PC-3 (cell line): Measurements from ENCODE around the gene ZNF574. TPM values are rescaled to one million over a fixed set of nuclear protein-coding genes. Genes with fewer than 3 reads are reported as not detected.

Experiments
- ATAC-seq: fragments of 200-7000 bp; cut with Tn5 transposase; 2 replicates; pipeline ENCODE4 v1.9.1; 2020; ENCODE audit warnings: mild to moderate bottlenecking, moderate library complexity
- BruUV-seq: library from RNA; stranded (reverse); fragments of 400-500 nt; replicated peaks from 2 replicates; lab custom pipeline; 2021; lab: Mats Ljungman, UMichigan
- CTCF ChIA-PET: fragments of 300-600 bp; sonication (Branson Sonifier 250); formaldehyde crosslinking; loops from one replicate; lab custom pipeline; 2022; ENCODE audit warnings: antibody characterized with exemption; lab: Charles Lee
- POLR2A ChIA-PET: fragments of 300-600 bp; sonication (Branson Sonifier 250); formaldehyde crosslinking; loops from one replicate; lab custom pipeline; 2022; ENCODE audit warnings: antibody characterized with exemption; ENCODE audit not compliant: unreplicated experiment; lab: Charles Lee
- DNase-seq: peaks from one replicate; pipeline ENCODE4 v3.0.0-alpha.2; 2015
- H2AFZ ChIP-seq: fragments of 300-600 bp; sonication (generic); 2 replicates; pipeline ENCODE4 v1.6.0; 2016; ENCODE audit warnings: antibody characterized with exemption, low read length
- H3F3A ChIP-seq: fragments of 300-600 bp; sonication (generic); one replicate; pipeline ENCODE4 v1.6.0; 2017; ENCODE audit warnings: antibody characterized with exemption, low read length, control low read depth, mild to moderate bottlenecking; ENCODE audit not compliant: unreplicated experiment
- H3K27ac ChIP-seq: fragments of 300-600 bp; sonication (generic); 2 replicates; pipeline ENCODE4 v1.5.1; 2016; ENCODE audit warnings: mild to moderate bottlenecking, low read length
- H3K27me3 ChIP-seq: fragments of 300-600 bp; sonication (generic); 2 replicates; pipeline ENCODE4 v1.6.1; 2016; ENCODE audit warnings: low read length, mixed read lengths
- H3K36me3 ChIP-seq: fragments of 300-600 bp; sonication (generic); 2 replicates; pipeline ENCODE4 v1.6.1; 2016; ENCODE audit warnings: low read depth, mixed run types, low read length, mixed read lengths
- H3K4me1 ChIP-seq: fragments of 300-600 bp; sonication (generic); 2 replicates; pipeline ENCODE4 v1.5.1; 2016; ENCODE audit warnings: low read length; ENCODE audit not compliant: insufficient read depth
- H3K4me2 ChIP-seq: fragments of 300-600 bp; sonication (generic); 2 replicates; pipeline ENCODE4 v1.6.0; 2016; ENCODE audit warnings: low read length
- H3K4me3 ChIP-seq: fragments of 300-600 bp; sonication (generic); 2 replicates; pipeline ENCODE4 v1.5.1; 2016; ENCODE audit warnings: mild to moderate bottlenecking, low read length, mixed read lengths
- H3K79me2 ChIP-seq: fragments of 300-600 bp; sonication (generic); 2 replicates; pipeline ENCODE4 v1.6.1; 2017; ENCODE audit warnings: low read length, mixed read lengths
- H3K9ac ChIP-seq: fragments of 300-600 bp; sonication (generic); 2 replicates; pipeline ENCODE4 v1.6.0; 2016; ENCODE audit warnings: mild to moderate bottlenecking, low read length
- H3K9me2 ChIP-seq: fragments of 300-600 bp; sonication (generic); replicated peaks from 2 replicates; pipeline ENCODE4 v1.6.1; 2016; ENCODE audit warnings: mixed run types, low read length, mixed read lengths
- H3K9me3 ChIP-seq: fragments of 300-600 bp; sonication (generic); 2 replicates; pipeline ENCODE4 v1.6.1; 2016; ENCODE audit warnings: low read length, mixed read lengths
- H4K20me1 ChIP-seq: fragments of 300-600 bp; sonication (generic); 2 replicates; pipeline ENCODE4 v1.6.1; 2016; ENCODE audit warnings: low read length, mixed read lengths
- CTCF ChIP-seq: fragments of 300-600 bp; sonication (generic); conservative IDR thresholded peaks from 2 replicates; pipeline ENCODE4 v1.5.1; 2017; ENCODE audit warnings: antibody characterized with exemption, low read depth, mild to moderate bottlenecking, low read length
- EZH2 ChIP-seq: fragments of 300-600 bp; sonication (generic); IDR thresholded peaks from one replicate; pipeline ENCODE4 v1.6.1; 2017; ENCODE audit warnings: antibody characterized with exemption, mild to moderate bottlenecking, low read length; ENCODE audit not compliant: unreplicated experiment
- EZH2phosphoT487 ChIP-seq: fragments of 300-600 bp; sonication (generic); IDR thresholded peaks from 2 replicates; pipeline ENCODE4 v1.6.1; 2018; ENCODE audit warnings: mild to moderate bottlenecking, antibody characterized with exemption, low read length, borderline replicate concordance
- intact Hi-C: fragments of 100-400 bp; cut with micrococcal nuclease; formaldehyde crosslinking; loops from 2 replicates; pipeline ENCODE4 v1.9.0; 2023
- total RNA-seq: library from RNA; depleted of rRNA; stranded (reverse); fragments of >200 nt; gene quantifications from 2 replicates; pipeline ENCODE4 v1.2.3, GENCODE V29; 2014

The ZNF574 gene
- total RNA-seq, 1 experiment from 2014 or later: 14.4 TPM

GRCh38 chr19:42125536-42125935 is 49.6 kb downstream of the ZNF574 start:
- H3K9ac ChIP-seq: no peak overlapping the region
- no peak overlapping the region for H3K4me3 ChIP-seq
- H3K9me2 ChIP-seq: no peaks in the 10 kb centered on the region
- H3K27me3 ChIP-seq: no peaks in the 10 kb centered on the region
- no peaks in the 10 kb centered on the region for H3F3A ChIP-seq
- no peak overlapping the region for H3K27ac ChIP-seq
- BruUV-seq: no TSS peak
- H3K4me2 ChIP-seq: no peak overlapping the region
- H4K20me1 ChIP-seq: no peaks in the 10 kb centered on the region
- intact Hi-C loops: no loop called here
- POLR2A ChIA-PET: no interaction called here
- CTCF ChIA-PET: no interaction called here
- no peak overlapping the region for H2AFZ ChIP-seq
- no peaks in the 10 kb centered on the region for H3K36me3 ChIP-seq
- DNase-seq (no peak), ATAC-seq (no peak)
- H3K9me3 ChIP-seq: no peaks in the 10 kb centered on the region
- TF ChIP-seq EZH2phosphoT487 (no peak), EZH2 (no peak)
- H3K79me2 ChIP-seq: no peaks in the 10 kb centered on the region
- H3K4me1 ChIP-seq: peaks cover 14% of the 10 kb centered on the region

GRCh38 chr19:42126574-42126973 is 50.6 kb downstream of the ZNF574 start:
- POLR2A ChIA-PET: no interaction called here
- TF ChIP-seq CTCF (no peak), EZH2phosphoT487 (no peak), EZH2 (no peak)
- H3K36me3 ChIP-seq: no peaks in the 10 kb centered on the region
- BruUV-seq: no TSS peak
- H3K27ac ChIP-seq: no peak overlapping the region
- no peak overlapping the region for H3K9ac ChIP-seq
- no peak for DNase-seq
- peaks cover 8% of the 10 kb centered on the region for H3K4me1 ChIP-seq
- no peak overlapping the region for H3K4me3 ChIP-seq
- no peaks in the 10 kb centered on the region for H3F3A ChIP-seq
- no peak overlapping the region for H3K4me2 ChIP-seq
- ATAC-seq: no peak
- intact Hi-C loops: no loop called here
- H3K9me3 ChIP-seq: no peaks in the 10 kb centered on the region
- H3K79me2 ChIP-seq: no peaks in the 10 kb centered on the region
- CTCF ChIA-PET: no interaction called here
- no peaks in the 10 kb centered on the region for H3K9me2 ChIP-seq
- no peak overlapping the region for H2AFZ ChIP-seq
- H3K27me3 ChIP-seq: no peaks in the 10 kb centered on the region
- H4K20me1 ChIP-seq: no peaks in the 10 kb centered on the region

- CTCF ChIA-PET: no interaction called here
- intact Hi-C loops: no loop called here
- Histone ChIP-seq H3K4me3 (no peak overlapping the region), H3F3A (no peaks in the 10 kb centered on the region), H3K27me3 (no peaks in the 10 kb centered on the region), H3K4me1 (peaks cover 6% of the 10 kb centered on the region; the same call in 1 of the 2 replicates), H3K4me2 (no peak overlapping the region), H3K27ac (no peak overlapping the region), H3K9me3 (no peaks in the 10 kb centered on the region), H3K36me3 (no peaks in the 10 kb centered on the region), H2AFZ (no peak overlapping the region), H3K9me2 (no peaks in the 10 kb centered on the region), H3K79me2 (no peaks in the 10 kb centered on the region), H4K20me1 (no peaks in the 10 kb centered on the region), H3K9ac (no peak overlapping the region)
- no TSS peak for BruUV-seq
- TF ChIP-seq EZH2 (no peak), EZH2phosphoT487 (no peak), CTCF (no peak)
- ATAC-seq: no peak
- POLR2A ChIA-PET: no interaction called here
- DNase-seq: no peak
Observed at GRCh38 chr19:42129399-42130253, 53.7 kb downstream of the ZNF574 start.
